ENCODE results near the gene LSR. TPM values are rescaled to one million over a fixed set of nuclear protein-coding genes. Genes with fewer than 3 reads are reported as not detected.

LSR gene
- total RNA-seq, 1 donor from 2014 or later = 103 TPM

DNA sequence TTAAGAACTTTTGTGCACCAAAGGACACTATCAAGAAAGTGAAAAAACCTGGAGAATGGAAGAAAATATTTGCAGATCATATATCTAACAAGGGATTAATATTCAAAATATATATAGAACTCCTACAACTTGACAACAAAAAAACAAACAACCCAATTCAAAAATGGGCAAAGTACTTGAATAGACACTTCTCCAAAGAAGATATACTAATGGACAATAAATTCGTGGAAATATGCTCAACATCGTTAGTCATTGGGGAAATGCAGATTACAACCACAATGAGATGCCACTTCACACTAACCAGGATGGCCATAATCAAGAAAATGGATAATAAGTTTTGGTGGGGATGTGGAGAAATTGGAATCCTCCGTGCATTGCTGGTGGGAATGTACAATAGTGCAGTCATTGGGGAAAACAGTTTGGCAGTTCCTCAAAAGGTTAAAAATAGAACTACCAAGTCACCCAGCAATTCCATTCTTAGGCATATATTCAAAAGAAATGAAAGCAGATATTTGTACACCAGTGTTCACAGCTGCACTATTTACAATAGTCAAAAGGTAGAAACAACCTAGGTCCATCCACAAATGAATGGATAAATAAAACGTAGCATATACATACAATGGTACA, 2.2 kb upstream of the LSR start:
- DNase-seq (ENCODE audit: low spot score) = no peak

DNA sequence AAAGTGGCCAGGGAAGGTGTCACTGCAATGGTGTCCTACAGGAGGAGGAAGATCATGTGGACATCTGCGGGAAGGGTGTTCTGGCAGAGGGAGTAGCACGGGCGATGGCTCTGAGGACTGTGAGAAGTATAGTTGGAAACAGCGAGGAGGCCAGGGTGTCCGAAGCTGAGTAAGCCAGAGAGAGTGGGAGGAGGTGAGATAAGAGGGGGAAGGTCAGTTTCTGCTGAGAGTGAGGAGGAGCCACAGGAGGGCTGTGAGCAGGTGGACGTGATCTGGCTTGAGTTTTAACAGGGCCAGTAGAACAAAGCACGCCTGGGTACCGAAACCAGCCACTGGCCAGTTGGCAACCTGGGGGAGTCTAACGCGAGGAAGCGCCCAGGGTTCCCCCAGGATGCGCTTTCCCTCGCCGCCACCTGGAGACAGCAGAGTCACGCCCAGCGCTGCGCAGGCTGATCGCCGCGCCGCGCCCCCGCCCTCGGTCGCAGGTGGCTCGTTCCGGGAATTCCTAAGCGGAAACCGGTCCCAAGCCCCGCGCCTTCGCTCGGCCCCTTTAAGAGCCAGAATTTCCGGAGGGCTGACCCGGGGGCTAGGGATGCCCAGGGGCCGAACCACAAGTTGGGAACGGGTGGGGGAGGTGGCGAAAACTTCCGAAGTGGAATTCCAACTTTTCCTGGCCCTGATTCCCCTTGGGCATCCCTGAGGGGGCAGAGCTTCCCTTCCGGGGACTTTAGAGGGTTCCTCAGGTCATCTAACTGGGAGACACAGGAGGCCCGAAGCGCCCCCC, 1.1 kb upstream of the LSR start:
- ATAC-seq (peak; percentile 76), DNase-seq (ENCODE audit: low spot score) (peak; percentile 94)

More for the DNA sequence above, 2.2 kb upstream of the LSR start:
- no peak for ATAC-seq

DNA sequence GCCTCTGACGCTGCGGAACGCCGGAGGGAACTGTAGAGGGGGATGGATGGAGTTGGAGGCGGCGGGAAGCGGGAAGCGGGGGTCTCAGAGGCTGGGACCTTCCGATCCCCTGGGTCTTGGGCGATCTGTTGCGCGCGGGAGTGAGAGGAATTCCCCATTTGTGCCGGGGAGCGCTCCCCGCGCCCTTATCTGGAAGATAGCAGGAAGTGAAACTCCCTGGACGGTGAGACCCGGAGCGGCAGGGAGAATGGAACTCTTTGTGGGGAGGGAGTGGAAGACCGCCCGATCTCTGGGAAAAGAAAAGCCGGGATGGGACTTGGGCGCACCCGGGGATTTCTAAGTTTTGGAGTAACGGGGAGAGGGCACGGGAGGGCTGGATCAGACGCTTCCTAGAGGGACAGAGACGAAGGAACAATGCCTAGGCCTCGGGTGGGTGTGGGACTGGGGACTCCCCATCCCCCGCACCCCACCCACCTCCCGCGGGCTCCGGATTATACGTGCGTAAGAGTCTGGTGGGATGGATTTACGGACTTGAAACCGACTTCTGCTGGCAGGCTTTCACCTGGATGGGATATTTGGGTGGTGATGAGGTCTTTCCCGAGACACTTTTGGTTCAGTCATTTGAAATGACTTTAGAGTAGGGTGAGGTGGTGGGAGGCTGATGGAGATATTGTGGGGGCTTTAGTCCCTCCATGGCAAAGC, 495 bp downstream of the LSR start:
- ATAC-seq (no peak), DNase-seq (ENCODE audit: low spot score) (no peak)

DNA sequence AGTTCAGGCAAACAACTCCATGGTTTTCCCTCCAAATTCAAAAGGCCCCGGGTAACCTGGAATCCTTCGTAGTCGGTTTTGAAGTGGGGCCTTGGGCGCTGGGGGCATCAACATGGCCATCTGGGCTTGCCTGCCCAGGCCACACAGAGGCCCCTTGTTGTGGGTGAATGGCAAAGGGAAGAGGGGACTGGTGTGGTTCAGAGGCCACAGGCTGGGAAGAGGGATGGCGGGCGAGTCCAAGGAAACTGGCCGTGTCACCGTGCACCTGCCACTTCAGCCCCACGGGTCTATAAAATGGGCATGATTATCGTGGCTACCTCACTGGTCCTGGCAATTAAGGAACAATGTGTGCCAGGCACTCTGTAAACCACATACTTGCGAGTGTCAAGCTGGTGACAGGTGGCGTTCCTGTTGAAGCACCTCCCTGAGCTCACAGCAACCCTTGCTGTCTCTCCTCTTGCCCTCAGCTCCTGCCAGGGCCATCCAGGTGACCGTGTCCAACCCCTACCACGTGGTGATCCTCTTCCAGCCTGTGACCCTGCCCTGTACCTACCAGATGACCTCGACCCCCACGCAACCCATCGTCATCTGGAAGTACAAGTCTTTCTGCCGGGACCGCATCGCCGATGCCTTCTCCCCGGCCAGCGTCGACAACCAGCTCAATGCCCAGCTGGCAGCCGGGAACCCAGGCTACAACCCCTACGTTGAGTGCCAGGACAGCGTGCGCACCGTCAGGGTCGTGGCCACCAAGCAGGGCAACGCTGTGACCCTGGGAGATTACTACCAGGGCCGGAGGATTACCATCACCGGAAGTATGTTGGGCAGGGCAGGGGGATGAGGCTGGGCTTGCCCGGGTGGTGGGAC, 1.3 kb downstream of the LSR start:
- DNase-seq (ENCODE audit: low spot score) = peak; percentile 77
- ATAC-seq = peak; percentile 20

DNA sequence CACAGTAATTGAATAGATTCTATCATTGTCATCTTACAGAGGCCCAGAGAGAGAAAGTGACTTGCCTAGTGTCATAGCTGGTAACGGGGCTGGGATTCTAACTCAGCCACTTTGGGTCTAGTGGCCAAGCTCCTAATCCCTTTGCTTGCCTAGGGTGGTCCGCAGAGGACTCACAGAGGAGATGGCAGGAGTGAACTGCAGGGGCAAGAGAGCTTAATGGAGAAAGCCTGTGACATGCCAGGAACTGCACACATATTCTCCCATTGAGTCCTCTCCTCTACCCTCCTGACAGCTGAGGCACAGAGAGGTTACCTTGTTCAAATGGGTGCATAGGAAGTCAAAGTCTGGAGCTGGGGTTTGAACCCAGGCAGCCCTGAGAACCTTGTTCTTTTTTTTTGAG, 2.7 kb downstream of the LSR start:
- ATAC-seq = no peak

DNA sequence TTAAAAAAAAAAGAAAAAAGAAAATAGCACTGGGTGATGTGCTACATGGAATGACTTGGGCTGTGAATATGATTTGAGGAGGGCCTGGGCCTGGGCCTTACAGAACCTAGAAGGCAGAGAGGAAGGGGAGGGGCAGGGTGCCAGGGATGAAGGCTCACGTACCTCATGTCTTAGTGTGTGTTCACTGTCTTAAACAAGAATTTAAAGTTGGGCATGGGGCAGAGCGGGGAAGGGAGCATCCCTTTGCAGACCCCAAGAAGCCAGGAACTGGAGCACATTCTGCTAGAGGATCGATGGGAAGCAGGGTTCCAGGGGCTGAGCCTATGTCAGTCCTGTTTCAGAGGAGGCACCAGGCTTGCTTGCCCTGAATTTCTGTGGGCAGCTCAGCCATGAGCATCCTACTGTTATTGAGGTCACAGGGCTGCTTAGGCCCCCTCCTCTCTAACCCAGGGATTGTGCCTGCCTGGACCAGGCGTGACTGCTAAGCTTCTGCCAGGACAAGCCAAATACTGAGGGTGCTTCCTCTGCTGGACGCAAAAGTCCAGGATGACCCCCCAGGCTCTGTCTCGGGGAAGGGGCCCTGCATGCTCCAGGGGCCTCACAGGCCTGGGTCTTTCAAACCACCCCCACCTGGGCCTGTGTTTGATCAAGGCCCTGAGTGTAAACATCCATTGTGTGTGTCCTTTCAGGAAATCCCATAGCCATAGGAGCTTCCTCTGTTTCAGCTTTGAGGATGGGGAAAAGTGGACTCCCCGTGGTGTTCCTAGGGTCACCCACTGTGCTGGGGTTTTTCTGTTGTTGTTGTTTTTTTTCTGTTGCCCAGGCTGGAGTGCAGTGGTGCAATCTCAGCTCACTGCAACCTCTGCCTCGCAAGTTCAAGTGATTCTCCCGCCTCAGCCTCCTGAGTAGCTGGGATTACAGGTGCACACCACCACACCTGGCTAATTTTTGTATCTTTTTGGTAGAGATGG, 4.8 kb downstream of the LSR start:
- no peak for ATAC-seq
- peak; percentile 38 for DNase-seq (ENCODE audit: low spot score)

More for the DNA sequence above, 2.7 kb downstream of the LSR start:
- peak; percentile 26 for DNase-seq (ENCODE audit: low spot score)

DNA sequence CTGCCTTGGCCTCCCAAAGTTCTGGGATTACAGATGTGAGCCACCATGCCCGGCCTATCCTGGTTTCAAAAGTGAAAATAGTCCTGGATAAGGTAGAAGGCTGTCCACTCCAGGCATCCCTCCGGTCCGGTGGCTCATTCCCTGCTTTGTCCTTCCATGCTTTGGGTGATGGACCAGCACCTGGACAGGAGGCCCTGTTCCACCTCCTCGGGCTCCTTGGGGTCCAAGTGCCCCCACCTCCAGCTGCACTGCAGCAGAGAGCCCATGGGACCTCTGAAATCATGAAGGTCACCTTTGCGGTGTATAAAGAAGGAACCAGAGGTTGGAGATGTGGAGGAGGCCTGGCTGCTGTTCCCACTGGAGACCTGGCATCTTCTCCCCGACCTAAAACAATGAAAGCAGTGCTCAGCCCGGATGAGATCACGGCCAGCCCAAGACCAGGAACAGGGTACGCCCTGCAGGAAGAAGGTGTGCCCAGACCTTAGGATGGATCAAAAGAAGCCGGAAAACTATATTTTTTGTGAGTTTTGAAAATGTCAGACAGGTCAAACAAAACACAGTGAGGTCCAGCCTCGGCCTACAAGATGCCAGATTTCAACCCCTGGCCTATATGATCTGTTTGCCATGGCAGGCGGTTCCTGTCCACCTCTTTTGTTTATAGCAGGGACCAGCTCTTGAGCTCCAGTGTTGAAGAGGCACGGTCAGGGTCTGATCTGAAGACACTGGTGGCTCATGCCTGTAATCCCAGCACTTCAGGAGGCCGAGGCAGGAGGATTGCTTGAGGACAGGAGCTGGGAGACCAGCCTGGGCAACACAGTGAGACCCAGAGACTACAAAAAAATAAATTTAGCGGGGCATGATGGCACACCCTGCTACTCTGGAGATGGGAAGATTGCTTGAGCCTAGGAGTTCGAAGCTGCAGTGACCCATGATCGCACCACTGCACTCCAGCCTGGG, 5.8 kb downstream of the LSR start:
- no peak for ATAC-seq

DNA sequence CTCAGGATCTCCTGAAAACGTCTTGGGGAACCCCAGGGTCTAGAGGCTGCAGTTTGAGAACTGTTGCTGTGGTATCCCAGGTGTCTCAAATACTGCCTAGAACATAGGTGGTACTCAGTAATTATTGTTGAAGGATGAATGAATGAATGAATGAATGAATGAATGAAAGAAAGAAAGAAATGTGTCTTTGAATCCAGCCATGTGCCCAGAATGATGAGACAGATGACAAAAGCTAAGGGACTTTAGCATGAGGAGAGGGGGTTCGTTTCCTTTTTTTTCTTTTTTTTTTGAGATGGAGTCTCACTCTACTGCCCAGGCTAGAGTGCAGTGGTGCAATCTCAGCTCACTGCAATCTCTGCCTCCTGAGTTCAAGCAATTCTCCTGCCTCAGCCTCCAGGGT, 7.8 kb downstream of the LSR start:
- DNase-seq (ENCODE audit: low spot score) (no peak), ATAC-seq (no peak)

More for the DNA sequence above, 5.8 kb downstream of the LSR start:
- peak; percentile 26 for DNase-seq (ENCODE audit: low spot score)

DNA sequence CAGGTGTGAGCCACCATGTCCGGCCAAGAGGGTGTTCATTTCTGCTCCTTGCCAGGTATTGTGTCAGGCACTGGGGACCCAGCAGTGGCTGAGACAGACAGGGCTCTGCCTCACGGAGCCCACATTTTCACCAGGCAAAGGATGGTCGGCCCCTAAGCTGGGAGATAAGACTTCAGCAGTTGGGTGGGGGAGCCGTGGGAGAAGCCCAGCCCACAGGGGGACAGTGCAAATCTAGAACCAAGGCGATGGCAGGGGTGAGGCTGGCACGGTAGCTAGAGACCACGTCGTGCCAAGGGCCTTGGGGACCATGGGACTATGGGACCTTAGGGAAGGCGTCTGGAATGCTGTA, 8.3 kb downstream of the LSR start:
- DNase-seq (ENCODE audit: low spot score) (no peak), ATAC-seq (no peak)

DNA sequence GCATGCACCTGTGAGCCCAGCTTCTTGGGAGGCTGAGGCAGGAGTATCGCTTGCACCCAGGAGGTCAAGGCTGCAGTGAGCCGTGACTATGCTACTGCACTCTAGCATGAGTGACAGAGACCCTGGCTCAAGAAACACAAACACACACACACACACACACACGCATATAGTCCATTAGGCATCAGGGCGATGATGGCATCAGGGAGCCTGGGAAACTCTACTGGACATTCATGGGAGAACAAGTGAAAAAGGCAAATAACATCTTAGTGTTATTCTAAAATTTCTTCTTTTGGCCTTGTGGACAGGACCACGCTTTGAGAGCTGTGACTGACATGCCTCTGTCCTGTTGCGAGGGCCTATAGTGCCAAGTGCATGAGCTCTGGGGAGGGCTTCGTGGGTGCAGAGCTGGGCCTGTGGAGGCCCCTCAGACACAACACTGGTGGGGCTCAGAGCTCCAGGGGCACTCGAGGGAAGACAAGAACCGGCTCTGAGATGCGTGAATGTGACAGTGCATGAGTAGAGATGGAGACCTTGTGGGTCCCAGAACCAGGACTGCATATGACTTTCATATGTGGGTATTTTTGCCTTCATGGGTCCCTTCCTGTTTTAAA, 12.0 kb downstream of the LSR start:
- ATAC-seq (no peak), DNase-seq (ENCODE audit: low spot score) (peak; percentile 41)

DNA sequence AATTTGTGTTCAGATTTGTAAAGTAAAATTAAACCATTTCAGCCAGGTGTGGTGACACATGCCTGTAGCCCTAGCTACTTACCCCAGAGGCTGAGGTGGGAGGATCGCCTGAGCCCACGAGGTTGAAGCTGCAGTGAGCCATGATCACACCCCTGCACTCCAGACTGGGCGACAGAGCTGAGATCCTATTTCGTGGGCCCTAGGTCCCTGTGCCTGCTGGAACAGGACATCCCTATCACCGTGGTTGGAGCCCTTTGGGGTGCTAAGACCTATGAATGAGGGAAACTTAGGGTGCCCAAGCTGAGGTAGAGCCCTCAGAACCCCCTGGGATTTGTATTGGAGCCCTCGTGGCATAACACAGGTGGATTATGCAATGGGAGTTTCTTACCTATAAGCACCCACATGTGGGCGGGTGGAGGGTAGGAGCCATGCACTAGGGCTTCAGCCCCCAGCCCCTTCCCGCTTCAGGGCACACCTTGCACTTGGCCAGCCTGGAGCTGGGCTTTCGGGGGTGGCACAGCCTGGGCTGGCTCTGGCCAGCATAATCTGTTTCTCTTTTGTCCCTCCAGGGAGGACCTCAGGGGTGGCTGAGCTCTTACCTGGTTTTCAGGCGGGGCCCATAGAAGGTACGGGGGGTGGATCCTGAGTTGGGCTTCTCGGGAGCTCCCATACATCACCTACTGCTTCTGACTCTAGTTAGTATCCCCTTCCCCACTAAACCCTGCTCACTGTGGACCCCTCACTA, 12.7 kb downstream of the LSR start:
- ATAC-seq (no peak), DNase-seq (ENCODE audit: low spot score) (peak; percentile 41)

DNA sequence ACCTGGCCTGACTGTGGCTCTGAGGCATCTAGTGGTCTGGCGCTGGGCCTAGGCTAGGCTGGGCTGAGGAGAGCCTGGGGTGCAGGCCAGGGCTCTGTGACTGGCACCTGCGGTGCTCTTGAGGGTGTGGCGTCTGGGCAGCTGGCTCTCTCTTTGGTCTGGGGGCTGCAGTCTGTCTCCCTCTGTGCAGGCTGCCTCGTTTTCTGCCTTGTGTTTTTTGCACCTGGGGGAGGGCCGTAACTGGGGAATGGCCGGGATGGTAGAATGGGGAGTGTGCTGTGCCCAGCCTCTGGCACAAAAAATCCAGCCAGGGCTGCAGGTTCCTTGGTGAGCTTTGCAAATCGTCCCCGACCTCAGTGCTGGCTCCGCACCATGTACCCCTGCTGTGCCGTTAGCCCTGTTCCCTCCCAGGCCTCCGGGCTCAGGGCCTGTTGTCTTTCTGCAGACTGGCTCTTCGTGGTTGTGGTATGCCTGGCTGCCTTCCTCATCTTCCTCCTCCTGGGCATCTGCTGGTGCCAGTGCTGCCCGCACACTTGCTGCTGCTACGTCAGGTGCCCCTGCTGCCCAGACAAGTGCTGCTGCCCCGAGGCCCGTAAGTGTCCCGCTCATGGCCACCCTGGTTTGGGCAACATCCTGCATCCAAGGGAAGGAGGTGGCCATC, 13.4 kb downstream of the LSR start:
- ATAC-seq (no peak), DNase-seq (ENCODE audit: low spot score) (peak; percentile 48)

DNA sequence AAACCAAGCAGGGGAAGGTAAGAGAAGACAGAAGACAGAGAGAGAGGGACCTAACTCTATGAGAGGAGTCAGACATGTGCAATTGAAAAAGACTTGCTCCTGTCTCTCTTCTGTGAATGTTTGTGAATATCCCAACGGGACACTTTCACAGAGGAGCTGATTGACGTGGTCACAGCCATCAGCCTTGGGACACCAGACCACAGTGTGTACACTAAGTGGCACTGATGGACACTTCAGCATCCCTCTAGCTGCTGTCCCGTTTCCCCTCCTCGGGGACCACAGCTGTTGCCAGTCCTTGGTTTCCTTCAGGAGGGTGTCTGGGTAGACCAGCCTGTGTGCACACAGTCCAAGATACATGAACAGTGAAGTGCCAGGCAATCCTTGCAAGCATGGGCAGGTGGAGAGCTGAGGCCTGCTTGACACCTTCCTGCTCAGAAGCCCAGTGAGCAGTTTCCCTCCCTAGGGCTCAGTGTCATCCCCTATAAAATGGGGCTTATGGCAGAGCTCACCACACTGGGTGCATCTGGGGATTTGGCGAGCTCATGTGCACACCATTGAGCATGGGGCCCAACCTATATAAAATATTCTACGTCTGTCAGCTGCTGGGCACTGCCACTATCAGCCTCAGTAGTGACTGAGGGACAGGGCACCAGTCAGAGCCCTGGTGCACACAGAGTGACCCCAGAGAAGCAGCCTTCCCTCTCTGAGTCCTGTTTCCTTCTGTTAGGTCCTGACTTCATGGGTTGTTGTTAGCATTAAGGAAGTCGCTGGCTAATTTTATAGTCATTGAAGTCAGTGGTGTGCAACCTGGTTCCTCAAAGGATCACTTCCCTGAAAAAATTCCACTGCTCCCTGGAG, 15.7 kb downstream of the LSR start:
- no peak for ATAC-seq
- DNase-seq (ENCODE audit: low spot score) = peak; percentile 40

DNA sequence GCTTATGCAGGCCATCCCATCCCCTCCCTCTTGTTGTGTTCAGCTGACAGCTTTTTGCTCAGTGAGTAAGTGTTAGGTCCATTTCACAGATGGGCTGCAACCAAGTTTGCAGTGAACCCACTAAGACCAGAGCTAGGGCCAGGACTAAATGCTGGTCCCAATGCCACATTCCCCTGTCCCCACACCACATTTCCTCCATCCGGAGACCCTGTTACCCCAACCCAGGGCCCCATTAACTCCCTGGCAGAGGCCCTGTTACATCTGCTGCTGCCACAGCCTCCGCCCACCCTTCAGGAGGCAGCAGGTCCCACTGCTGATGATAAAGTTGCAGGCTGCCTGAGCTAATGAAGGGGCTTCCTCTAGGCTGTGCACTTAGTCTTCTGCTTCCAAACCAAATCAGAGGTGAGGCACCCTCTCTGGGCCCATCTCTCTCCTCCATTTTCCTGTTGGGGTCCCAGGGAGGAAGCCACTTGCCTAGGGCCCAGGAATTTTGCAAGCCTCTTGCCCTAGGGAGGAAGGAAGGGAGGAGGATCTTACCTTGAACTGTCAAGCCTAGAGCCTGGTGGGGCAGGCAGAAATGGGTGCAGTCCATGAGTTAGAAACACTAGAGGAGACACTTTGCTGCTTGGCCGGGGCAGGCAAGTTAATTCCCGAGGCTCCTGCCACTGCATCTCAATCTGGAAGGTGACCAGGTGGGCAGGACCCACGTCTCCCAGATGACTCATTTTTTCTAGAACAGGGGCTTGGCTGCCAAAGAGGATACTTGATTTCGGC, 16.5 kb downstream of the LSR start:
- DNase-seq (ENCODE audit: low spot score) = peak; percentile 46
- no peak for ATAC-seq

DNA sequence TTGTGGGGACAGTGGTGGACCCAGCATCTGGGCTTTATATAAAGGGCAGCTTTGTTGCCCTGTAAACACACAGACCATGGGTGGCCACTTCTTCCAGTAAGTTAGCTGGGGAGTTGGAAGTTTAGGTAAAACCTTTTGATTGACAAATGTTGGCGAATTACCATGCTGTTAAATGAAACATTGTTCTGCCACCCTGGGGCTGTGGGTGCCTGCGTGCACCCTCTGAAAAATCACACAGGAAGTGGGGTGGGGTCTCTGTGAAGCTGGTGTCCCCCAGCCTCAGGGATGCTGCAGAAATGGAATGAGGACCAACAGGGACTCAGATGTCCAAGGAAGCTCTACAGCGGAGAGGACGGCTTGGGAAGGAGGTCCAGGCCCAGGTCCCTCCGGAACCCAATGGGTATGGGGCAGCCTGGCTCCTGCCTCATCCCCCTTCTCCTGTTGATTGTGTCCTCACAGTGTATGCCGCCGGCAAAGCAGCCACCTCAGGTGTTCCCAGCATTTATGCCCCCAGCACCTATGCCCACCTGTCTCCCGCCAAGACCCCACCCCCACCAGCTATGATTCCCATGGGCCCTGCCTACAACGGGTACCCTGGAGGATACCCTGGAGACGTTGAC, 17.2 kb downstream of the LSR start:
- ATAC-seq = no peak
- DNase-seq (ENCODE audit: low spot score) = peak; percentile 47
